Cardiac fibroblast (primary cell): ENCODE results near the gene FBXL3.

Experiments
- DNase-seq, 2 donors: peaks; one replicate each; pipeline versions ENCODE4 v3.0.0 to v3.0.0-alpha.2; 2010; ENCODE audit warnings: low read depth in 2 of 2
- H3K4me3 ChIP-seq, 2 donors: replicated peaks in 1 of 2; 1 replicate in 1 of 2; 2 replicates in 1 of 2; pipeline ENCODE4 v1.5.1; 2011; ENCODE audit warnings: low read depth in 2 of 2, low read length in 2 of 2, mild to moderate bottlenecking in 2 of 2, moderate library complexity in 1 of 2
- CTCF ChIP-seq: IDR thresholded peaks from one replicate; pipeline ENCODE4 v1.5.1; 2011; ENCODE audit warnings: low read depth, mild to moderate bottlenecking, low read length, inconsistent platforms

Gene FBXL3

GRCh38 chr13:77040835-77041234 is 13.9 kb upstream of the FBXL3 start:
- no peak for DNase-seq
- no peak for TF ChIP-seq CTCF
- no peak overlapping the region for H3K4me3 ChIP-seq

- TF ChIP-seq CTCF, result no peak
- no peak for DNase-seq
- no peak overlapping the region for H3K4me3 ChIP-seq
Measured at GRCh38 chr13:77040076-77040475, 13.1 kb upstream of the FBXL3 start.

GRCh38 chr13:77038907-77039480 is 12.0 kb upstream of the FBXL3 start:
- TF ChIP-seq CTCF, result no peak
- DNase-seq, result no peak
- H3K4me3 ChIP-seq, result no peak overlapping the region

- no peak for DNase-seq
- no peak overlapping the region for H3K4me3 ChIP-seq
- TF ChIP-seq CTCF, result no peak
Measured at GRCh38 chr13:77036279-77036678, 9.3 kb upstream of the FBXL3 start.

- peak in 1 of 2 donors; percentile 76 for DNase-seq
Measured at GRCh38 chr13:77034881-77035280, 7.9 kb upstream of the FBXL3 start.

GRCh38 chr13:77033717-77034302 is 6.9 kb upstream of the FBXL3 start:
- no peak overlapping the region for H3K4me3 ChIP-seq
- peak in 1 of 2 donors; percentile 54 for DNase-seq
- TF ChIP-seq CTCF, result no peak

More at GRCh38 chr13:77034881-77035280, 7.9 kb upstream of the FBXL3 start:
- H3K4me3 ChIP-seq, result no peak overlapping the region
- no peak for TF ChIP-seq CTCF

GRCh38 chr13:77031656-77032243 is 4.8 kb upstream of the FBXL3 start:
- no peak overlapping the region for H3K4me3 ChIP-seq
- TF ChIP-seq CTCF, result no peak
- DNase-seq, result no peak
